A673 (cell line): ENCODE measurements around the gene DNTTIP2. TPM values are rescaled to one million over a fixed set of nuclear protein-coding genes. Genes with fewer than 3 reads are reported as not detected.
"Not testable (repeated sequence)": the region's sequence is repeated elsewhere in the genome, so short reads cannot be mapped to it uniquely, and the experiment has no call there.

Experiments used
- BruUV-seq: library from RNA; stranded (reverse); fragments of 400-500 nt; replicated peaks from 2 replicates; lab custom pipeline; 2021; lab: Mats Ljungman, UMichigan
- CTCF ChIA-PET: fragments of 300-600 bp; sonication (Branson Sonifier 250); formaldehyde crosslinking; loops from one replicate; lab custom pipeline; 2022; ENCODE audit warnings: antibody characterized with exemption; lab: Charles Lee
- POLR2A ChIA-PET: fragments of 300-600 bp; sonication (Branson Sonifier 250); formaldehyde crosslinking; loops from one replicate; lab custom pipeline; 2022; ENCODE audit warnings: antibody characterized with exemption; ENCODE audit not compliant: low non-redundant PET; lab: Charles Lee
- DNase-seq: peaks from one replicate; pipeline ENCODE4 v3.0.0-alpha.2; 2015; ENCODE audit warnings: low spot score
- H3K27ac ChIP-seq: fragments of 200-600 bp; sonication (generic); 2 replicates; pipeline ENCODE4 v1.5.1; 2016; ENCODE audit warnings: mixed run types, low read depth, mild to moderate bottlenecking, mixed read lengths, antibody characterized with exemption, low read length; ENCODE audit not compliant: poor library complexity, severe bottlenecking
- H3K27me3 ChIP-seq: fragments of 200-600 bp; sonication (generic); replicated peaks from 2 replicates; pipeline ENCODE4 v1.6.1; 2017; ENCODE audit warnings: mixed run types, low read depth, mild to moderate bottlenecking, mixed read lengths, antibody characterized with exemption, low read length; ENCODE audit not compliant: insufficient read depth, poor library complexity
- H3K36me3 ChIP-seq: fragments of 200-600 bp; sonication (generic); 2 replicates; pipeline ENCODE4 v1.6.1; 2016; ENCODE audit warnings: mixed run types, mild to moderate bottlenecking, mixed read lengths, antibody characterized with exemption, low read length; ENCODE audit not compliant: insufficient read depth, poor library complexity, severe bottlenecking
- H3K4me1 ChIP-seq: fragments of 200-600 bp; sonication (generic); 2 replicates; pipeline ENCODE4 v1.6.1; 2017; ENCODE audit warnings: mixed run types, mild to moderate bottlenecking, mixed read lengths, antibody characterized with exemption, low read length; ENCODE audit not compliant: insufficient read depth, poor library complexity, severe bottlenecking
- H3K4me3 ChIP-seq: fragments of 200-600 bp; sonication (generic); 2 replicates; pipeline ENCODE4 v1.5.1; 2016; ENCODE audit warnings: low read depth, mixed run types, mild to moderate bottlenecking, mixed read lengths, low read length; ENCODE audit not compliant: poor library complexity, severe bottlenecking
- H3K9me3 ChIP-seq: fragments of 200-600 bp; sonication (generic); 2 replicates; pipeline ENCODE4 v1.6.1; 2016; ENCODE audit warnings: mixed run types, low read depth, mild to moderate bottlenecking, mixed read lengths, antibody characterized with exemption, low read length; ENCODE audit not compliant: poor library complexity, severe bottlenecking
- EZH2 ChIP-seq: fragments of 200-600 bp; sonication (generic); IDR thresholded peaks from 2 replicates; pipeline ENCODE4 v1.6.1; 2017; ENCODE audit warnings: borderline replicate concordance, low read depth, mild to moderate bottlenecking, mixed read lengths, antibody characterized with exemption, low read length; ENCODE audit not compliant: poor library complexity, severe bottlenecking
- intact Hi-C: fragments of 100-400 bp; cut with micrococcal nuclease; formaldehyde crosslinking; loops from one replicate; pipeline ENCODE4 v1.10.0; 2022; ENCODE audit not compliant: unreplicated experiment
- total RNA-seq: library from RNA; stranded (reverse); gene quantifications from 2 replicates; pipeline ENCODE4 v1.2.3, GENCODE V29; 2021
- TF ChIP-seq, protein P1 (sequence below): fragments of 300-800, 200-600 bp; sonication (generic); conservative IDR thresholded peaks from 2 replicates; pipeline ENCODE4 v1.5.1; 2017; ENCODE audit warnings: low read depth, mild to moderate bottlenecking, antibody characterized with exemption, low read length, moderate library complexity, mixed read lengths

DNTTIP2 gene
- total RNA-seq, 1 experiment from 2014 or later = 102 TPM

- Histone ChIP-seq H3K4me1 (peaks cover 2% of the 10 kb centered on the region), H3K27me3 (no peaks in the 10 kb centered on the region), H3K27ac (no peak overlapping the region), H3K4me3 (no peak overlapping the region), H3K9me3 (no peaks in the 10 kb centered on the region), H3K36me3 (peaks cover 78% of the 10 kb centered on the region)
- CTCF ChIA-PET = no interaction called here
- POLR2A ChIA-PET = no interaction called here
- BruUV-seq = no TSS peak
- no peak for DNase-seq
- TF ChIP-seq, protein P1, sequence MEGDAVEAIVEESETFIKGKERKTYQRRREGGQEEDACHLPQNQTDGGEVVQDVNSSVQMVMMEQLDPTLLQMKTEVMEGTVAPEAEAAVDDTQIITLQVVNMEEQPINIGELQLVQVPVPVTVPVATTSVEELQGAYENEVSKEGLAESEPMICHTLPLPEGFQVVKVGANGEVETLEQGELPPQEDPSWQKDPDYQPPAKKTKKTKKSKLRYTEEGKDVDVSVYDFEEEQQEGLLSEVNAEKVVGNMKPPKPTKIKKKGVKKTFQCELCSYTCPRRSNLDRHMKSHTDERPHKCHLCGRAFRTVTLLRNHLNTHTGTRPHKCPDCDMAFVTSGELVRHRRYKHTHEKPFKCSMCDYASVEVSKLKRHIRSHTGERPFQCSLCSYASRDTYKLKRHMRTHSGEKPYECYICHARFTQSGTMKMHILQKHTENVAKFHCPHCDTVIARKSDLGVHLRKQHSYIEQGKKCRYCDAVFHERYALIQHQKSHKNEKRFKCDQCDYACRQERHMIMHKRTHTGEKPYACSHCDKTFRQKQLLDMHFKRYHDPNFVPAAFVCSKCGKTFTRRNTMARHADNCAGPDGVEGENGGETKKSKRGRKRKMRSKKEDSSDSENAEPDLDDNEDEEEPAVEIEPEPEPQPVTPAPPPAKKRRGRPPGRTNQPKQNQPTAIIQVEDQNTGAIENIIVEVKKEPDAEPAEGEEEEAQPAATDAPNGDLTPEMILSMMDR = no peak
- no peak for TF ChIP-seq EZH2
- intact Hi-C loops = no loop called here
Observed at GRCh38 chr1:93871366-93871765, 7.6 kb downstream of the DNTTIP2 start.

- Histone ChIP-seq H3K4me1 (no peaks in the 10 kb centered on the region), H3K36me3 (peaks cover 61% of the 10 kb centered on the region), H3K4me3 (no peak overlapping the region), H3K27ac (no peak overlapping the region), H3K9me3 (no peaks in the 10 kb centered on the region), H3K27me3 (no peaks in the 10 kb centered on the region)
- BruUV-seq = no TSS peak
- intact Hi-C loops = no loop called here
- no peak for DNase-seq
- TF ChIP-seq, protein P1 = no peak
- CTCF ChIA-PET = no interaction called here
- POLR2A ChIA-PET = no interaction called here
Observed at GRCh38 chr1:93869653-93870052, 9.4 kb downstream of the DNTTIP2 start.

DNA sequence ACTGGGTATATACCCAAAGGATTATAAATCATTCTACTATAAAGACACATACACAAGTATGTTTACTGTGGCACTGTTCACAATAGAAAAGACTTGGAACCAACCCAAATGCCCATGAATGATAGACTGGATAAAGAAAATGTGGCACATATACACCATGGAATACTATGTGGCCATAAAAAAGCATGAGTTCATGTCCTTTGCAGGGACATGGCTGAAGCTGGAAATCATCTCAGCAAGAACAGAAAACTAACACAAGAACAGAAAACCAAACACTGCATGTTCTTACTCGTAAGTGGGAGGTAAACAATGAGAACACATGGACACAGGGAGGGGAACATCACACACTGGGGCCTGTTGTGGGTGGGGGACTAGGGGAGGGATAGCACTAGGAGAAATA, 10.5 kb downstream of the DNTTIP2 start:
- H3K27me3 ChIP-seq, H3K4me1 ChIP-seq, POLR2A ChIA-PET, BruUV-seq, H3K27ac ChIP-seq, CTCF ChIA-PET, H3K4me3 ChIP-seq, H3K9me3 ChIP-seq, DNase-seq, intact Hi-C loops: not testable (repeated sequence)
- H3K36me3 ChIP-seq = peaks cover 50% of the 10 kb centered on the region

DNA sequence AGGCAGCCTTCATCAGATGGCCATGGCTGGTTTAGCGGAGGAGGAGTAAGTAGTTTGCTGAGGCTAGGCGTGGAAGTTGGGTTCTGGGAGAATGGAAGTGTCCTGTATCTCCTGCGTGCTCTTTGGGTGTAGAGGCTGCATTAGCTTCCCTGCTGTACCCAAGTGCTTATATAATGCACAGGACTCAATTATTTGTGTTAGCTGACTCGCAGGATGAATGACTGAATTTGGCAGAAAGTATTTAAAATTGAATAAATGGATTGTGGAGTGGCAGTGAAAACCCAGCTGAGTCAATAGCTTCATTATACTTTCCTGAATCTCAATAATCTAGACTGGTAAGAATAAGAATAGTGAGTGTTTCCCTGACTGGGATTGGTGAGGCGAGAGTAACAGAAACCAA, 13.8 kb downstream of the DNTTIP2 start:
- BruUV-seq = no TSS peak
- Histone ChIP-seq H3K4me3 (no peak overlapping the region), H3K27ac (no peak overlapping the region), H3K36me3 (peaks cover 17% of the 10 kb centered on the region), H3K4me1 (no peaks in the 10 kb centered on the region), H3K27me3 (no peaks in the 10 kb centered on the region), H3K9me3 (no peaks in the 10 kb centered on the region)
- DNase-seq = no peak
- intact Hi-C loops = no loop called here
- POLR2A ChIA-PET = no interaction called here
- TF ChIP-seq EZH2 = no peak
- TF ChIP-seq, protein P1 = no peak
- CTCF ChIA-PET = no interaction called here
